K562 (cell line): Measurements from ENCODE around the gene KRI1. TPM values are rescaled to one million over a fixed set of nuclear protein-coding genes. Genes with fewer than 3 reads are reported as not detected.
A peak's percentile ranks its signal among the peaks of the same experiment; 100 is the strongest.

ENCODE experiments used
- CXXC5 ChIP-seq: fragments of 250-450 bp; sonication (Bioruptor Pico); IDR thresholded peaks from 2 replicates; pipeline ENCODE4 v1.8.0; 2022; ENCODE audit warnings: inconsistent platforms, mild to moderate bottlenecking, moderate library complexity
- ELF1 ChIP-seq: fragments of 200-800 bp; sonication (Bioruptor generic); IDR thresholded peaks from 2 replicates; pipeline ENCODE4 v1.6.1; 2016; ENCODE audit warnings: missing genetic modification characterization, missing compliant biosample characterization
- FIP1L1 ChIP-seq: fragments of 200-400 bp; formaldehyde crosslinking; IDR thresholded peaks from 2 replicates; pipeline ENCODE4 v1.6.1; 2018; ENCODE audit warnings: mild to moderate bottlenecking, low read depth, low read length; ENCODE audit not compliant: poor library complexity, severe bottlenecking
- HNRNPH1 ChIP-seq: fragments of 200-400 bp; formaldehyde crosslinking; optimal IDR thresholded peaks from 2 replicates; pipeline ENCODE3; 2017; ENCODE audit warnings: low read depth, mild to moderate bottlenecking, low read length, moderate library complexity
- KDM4B ChIP-seq, 2 experiments: fragments of 450-650 bp in 1 of 2; sonication (generic) in 1 of 2; IDR thresholded peaks; 2 replicates each; pipeline ENCODE4 v1.6.1; 2016 to 2017; ENCODE audit warnings: borderline replicate concordance in 2 of 2, antibody characterized with exemption in 1 of 2, low read depth in 1 of 2, mild to moderate bottlenecking in 1 of 2
- KLF16 ChIP-seq: IDR thresholded peaks from 2 replicates; pipeline ENCODE4 v1.6.1; 2016; ENCODE audit warnings: antibody characterized with exemption
- MAZ ChIP-seq, 2 experiments: fragments of 450-650 bp in 1 of 2; sonication (generic) in 1 of 2; formaldehyde crosslinking; IDR thresholded peaks in 1 of 2; conservative IDR thresholded peaks in 1 of 2; 2 replicates each; pipeline versions ENCODE4 v1.4.0 to v1.5.0; 2020; ENCODE audit warnings: mild to moderate bottlenecking in 1 of 2, missing genetic modification reagents in 1 of 2
- MCM5 ChIP-seq: fragments of 450-650 bp; IDR thresholded peaks from 2 replicates; pipeline ENCODE4 v1.6.1; 2016; ENCODE audit warnings: low read depth
- NFIX ChIP-seq: fragments of 250-450 bp; sonication (Bioruptor Pico); IDR thresholded peaks from 2 replicates; pipeline ENCODE4 v1.4.0; 2020; ENCODE audit warnings: low read depth, mild to moderate bottlenecking, moderate library complexity
- NONO ChIP-seq, 2 experiments: fragments of 200-400 bp in 1 of 2; fragments of 450-650 bp in 1 of 2; formaldehyde crosslinking in 1 of 2; IDR thresholded peaks; 2 replicates each; pipeline ENCODE4 v1.6.1; 2017; ENCODE audit warnings: low read depth in 2 of 2, mild to moderate bottlenecking in 2 of 2, moderate library complexity in 2 of 2, low read length in 1 of 2
- SMARCB1 ChIP-seq: IDR thresholded peaks from 2 replicates; pipeline ENCODE4 v1.6.1; 2011; ENCODE audit warnings: improper control_type of control experiment, low read depth; ENCODE audit not compliant: insufficient read length
- SMC3 ChIP-seq: conservative IDR thresholded peaks from 2 replicates; pipeline ENCODE4 v1.6.1; 2011; ENCODE audit warnings: low read depth, low read length, improper control_type of control experiment; ENCODE audit not compliant: insufficient read depth
- SP1 ChIP-seq: sonication (generic); formaldehyde crosslinking; IDR thresholded peaks from 2 replicates; pipeline ENCODE4 v1.8.1; 2022; ENCODE audit warnings: mild to moderate bottlenecking, missing genetic modification reagents
- SRSF7 ChIP-seq: fragments of 200-400 bp; formaldehyde crosslinking; optimal IDR thresholded peaks from 2 replicates; pipeline ENCODE3; 2017; ENCODE audit warnings: mild to moderate bottlenecking, low read depth, low read length
- TEAD4 ChIP-seq, 2 experiments: sonication (generic) in 1 of 2; formaldehyde crosslinking in 1 of 2; IDR thresholded peaks; 2 replicates each; pipeline versions ENCODE4 v1.6.1 to v1.8.0; 2012 to 2022; ENCODE audit warnings: borderline replicate concordance in 1 of 2, inconsistent platforms in 1 of 2, low read length in 1 of 2, mild to moderate bottlenecking in 1 of 2, missing genetic modification reagents in 1 of 2
- ZNF121 ChIP-seq: sonication (generic); formaldehyde crosslinking; conservative IDR thresholded peaks from 2 replicates; pipeline ENCODE4 v1.8.0; 2022; ENCODE audit warnings: missing genetic modification reagents
- ZNF124 ChIP-seq: sonication (generic); formaldehyde crosslinking; IDR thresholded peaks from 2 replicates; pipeline ENCODE4 v1.8.1; 2022; ENCODE audit warnings: missing genetic modification reagents
- ZNF146 ChIP-seq: IDR thresholded peaks from one replicate; pipeline ENCODE4 v1.6.1; 2018; ENCODE audit warnings: missing compliant biosample characterization; ENCODE audit not compliant: unreplicated experiment
- ZNF408 ChIP-seq: fragments of 250-450 bp; sonication (Bioruptor Pico); IDR thresholded peaks from 2 replicates; pipeline ENCODE4 v1.4.0; 2020; ENCODE audit warnings: low read depth, mild to moderate bottlenecking, moderate library complexity
- ZNF449 ChIP-seq: fragments of 250-450 bp; sonication (Bioruptor Pico); IDR thresholded peaks from 2 replicates; pipeline ENCODE4 v1.8.0; 2022; ENCODE audit warnings: moderate library complexity, mild to moderate bottlenecking, inconsistent platforms
- ZNF707 ChIP-seq: fragments of 250-450 bp; sonication (Bioruptor Pico); conservative IDR thresholded peaks from 2 replicates; pipeline ENCODE4 v1.8.0; 2022; ENCODE audit warnings: inconsistent platforms, mild to moderate bottlenecking, moderate library complexity
- polyA plus RNA-seq, 8 experiments: library from polyadenylated mRNA; depleted of rRNA in 4 of 8; stranded (reverse) in 5 of 8; unstranded in 3 of 8; fragments of >200 nt; fragmentation: Nextera tagmentation in 2 of 8; fragmentation: Illumina TruSeq in 1 of 8; extraction: Ambion mirVana in 2 of 8; extraction: Trizol in 1 of 8; gene quantifications; 2 replicates each; pipeline versions ENCODE4 v1.2.1 to v1.2.3, GENCODE V29; 2011 to 2014; ENCODE audit warnings: inconsistent platforms in 1 of 8, missing spikeins in 1 of 8
- total RNA-seq, 7 experiments: library from RNA; depleted of rRNA in 6 of 7; stranded (reverse); fragments of >200 nt in 6 of 7; fragmentation: Illumina TruSeq in 2 of 7; extraction: Trizol in 2 of 7; gene quantifications; 2 replicates each; pipeline versions ENCODE4 v1.2.1 to v1.2.3, GENCODE V29; 2011 to 2021; ENCODE audit warnings: low replicate concordance in 1 of 7
- TF ChIP-seq, protein P1 (sequence below): fragments of 450-650 bp; conservative IDR thresholded peaks from 2 replicates; pipeline ENCODE4 v1.6.1; 2016; ENCODE audit warnings: missing genetic modification characterization, low read depth, mild to moderate bottlenecking, control low read depth, missing compliant biosample characterization
- TF ChIP-seq, protein P2 (sequence below): fragments of 450-650 bp; formaldehyde crosslinking; IDR thresholded peaks from 2 replicates; pipeline ENCODE4 v1.4.0; 2020; ENCODE audit warnings: mild to moderate bottlenecking, moderate library complexity

KRI1 gene
- total and polyA plus RNA-seq, 9 of the 15 experiments (the other 6 are each of a cell fraction or from before 2014, with no cell fraction given): 1.1 to 50.7 (median 24.7) TPM

GRCh38 chr19:10580979-10581631 is 15.3 kb upstream of the KRI1 start (continued):
- no peak for TF ChIP-seq ZNF449 (CRISPR knock-in tag)
- TF ChIP-seq, protein P1, sequence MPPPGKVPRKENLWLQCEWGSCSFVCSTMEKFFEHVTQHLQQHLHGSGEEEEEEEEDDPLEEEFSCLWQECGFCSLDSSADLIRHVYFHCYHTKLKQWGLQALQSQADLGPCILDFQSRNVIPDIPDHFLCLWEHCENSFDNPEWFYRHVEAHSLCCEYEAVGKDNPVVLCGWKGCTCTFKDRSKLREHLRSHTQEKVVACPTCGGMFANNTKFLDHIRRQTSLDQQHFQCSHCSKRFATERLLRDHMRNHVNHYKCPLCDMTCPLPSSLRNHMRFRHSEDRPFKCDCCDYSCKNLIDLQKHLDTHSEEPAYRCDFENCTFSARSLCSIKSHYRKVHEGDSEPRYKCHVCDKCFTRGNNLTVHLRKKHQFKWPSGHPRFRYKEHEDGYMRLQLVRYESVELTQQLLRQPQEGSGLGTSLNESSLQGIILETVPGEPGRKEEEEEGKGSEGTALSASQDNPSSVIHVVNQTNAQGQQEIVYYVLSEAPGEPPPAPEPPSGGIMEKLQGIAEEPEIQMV: no peak
- peak; percentile 27; the same call in 1 of the 2 replicates for TF ChIP-seq TEAD4 (IDR thresholded peaks at IDR 0.05; ENCODE audit: low read length)
- TF ChIP-seq TEAD4 (CRISPR knock-in tag; IDR thresholded peaks at IDR 0.05; ENCODE audit: borderline replicate concordance): no peak
- no peak for TF ChIP-seq FIP1L1
- peak in 1 of 2 experiments; percentile 33; a peak in 1 of 4 replicates for TF ChIP-seq MAZ (CRISPR knock-in tag; conservative IDR thresholded peaks at IDR 0.05 in 1 of 2, IDR thresholded peaks at IDR 0.05 in 1 of 2)
- TF ChIP-seq KDM4B (IDR thresholded peaks at IDR 0.05; ENCODE audit: borderline replicate concordance in 2 of 2, low read depth in 1 of 2): peak in 1 of 2 experiments; percentile 31; a peak in 1 of 4 replicates
- TF ChIP-seq SMC3: peak; percentile 100
- no peak for TF ChIP-seq SMARCB1
- TF ChIP-seq NONO (IDR thresholded peaks at IDR 0.05; ENCODE audit: low read depth in 2 of 2, low read length in 1 of 2): no peak
- TF ChIP-seq ZNF121 (CRISPR knock-in tag): no peak
- no peak for TF ChIP-seq SRSF7
- no peak for TF ChIP-seq NFIX (CRISPR knock-in tag)
- TF ChIP-seq MCM5: no peak
- TF ChIP-seq, protein P2, sequence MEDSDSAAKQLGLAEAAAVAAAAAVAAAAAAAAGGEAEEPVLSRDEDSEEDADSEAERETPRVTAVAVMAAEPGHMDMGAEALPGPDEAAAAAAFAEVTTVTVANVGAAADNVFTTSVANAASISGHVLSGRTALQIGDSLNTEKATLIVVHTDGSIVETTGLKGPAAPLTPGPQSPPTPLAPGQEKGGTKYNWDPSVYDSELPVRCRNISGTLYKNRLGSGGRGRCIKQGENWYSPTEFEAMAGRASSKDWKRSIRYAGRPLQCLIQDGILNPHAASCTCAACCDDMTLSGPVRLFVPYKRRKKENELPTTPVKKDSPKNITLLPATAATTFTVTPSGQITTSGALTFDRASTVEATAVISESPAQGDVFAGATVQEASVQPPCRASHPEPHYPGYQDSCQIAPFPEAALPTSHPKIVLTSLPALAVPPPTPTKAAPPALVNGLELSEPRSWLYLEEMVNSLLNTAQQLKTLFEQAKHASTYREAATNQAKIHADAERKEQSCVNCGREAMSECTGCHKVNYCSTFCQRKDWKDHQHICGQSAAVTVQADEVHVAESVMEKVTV (CRISPR knock-in tag): peak; percentile 97
- no peak for TF ChIP-seq ZNF124
- TF ChIP-seq ELF1: no peak
- TF ChIP-seq ZNF707: no peak
- peak; percentile 78 for TF ChIP-seq KLF16
- peak; percentile 51 for TF ChIP-seq CXXC5 (CRISPR knock-in tag)
- no peak; the same call in 1 of the 2 replicates for TF ChIP-seq SP1 (CRISPR knock-in tag)
- TF ChIP-seq ZNF146 (CRISPR knock-in tag): no peak
- TF ChIP-seq ZNF408 (CRISPR knock-in tag): no peak
- TF ChIP-seq HNRNPH1: no peak
